ENCODE measurements around the gene ANKRD52.

Gene ANKRD52

DNA sequence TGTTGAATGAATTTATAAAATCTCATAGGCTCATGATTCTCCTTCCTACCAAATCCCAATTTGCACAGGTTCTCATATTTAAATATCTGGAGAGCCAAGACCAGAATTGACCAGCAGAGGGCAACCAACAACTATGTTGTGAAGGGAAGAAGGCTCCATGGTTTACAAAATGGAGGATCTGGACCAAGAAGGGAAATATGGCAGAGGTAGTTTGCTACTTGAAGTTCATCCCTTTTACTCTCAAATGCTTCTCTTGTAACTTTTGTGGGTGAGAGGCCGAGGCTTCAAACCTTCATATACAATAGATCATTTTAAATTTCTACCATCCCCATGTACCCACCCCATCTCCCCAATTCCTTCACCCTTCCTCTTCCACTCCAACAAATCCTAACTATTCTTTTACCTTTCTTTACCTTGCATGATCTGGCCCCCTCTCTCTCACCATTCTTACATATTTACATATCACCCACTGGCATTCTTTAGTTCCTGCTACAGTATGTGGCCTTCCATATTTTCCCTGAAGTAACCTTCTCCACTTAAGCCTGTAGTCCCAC is 65.1 kb downstream of the ANKRD52 start:
- Mint-ChIP-seq H3K9me3 (ENCODE audit: low read depth) (no peaks in the 10 kb centered on the region), H3K36me3 (peaks cover 5% of the 10 kb centered on the region), H3K4me1 (ENCODE audit: low read depth) (peaks cover 27% of the 10 kb centered on the region), H3K27me3 (no peaks in the 10 kb centered on the region), H3K4me3 (no peak overlapping the region), H3K27ac (peak overlapping the region; percentile 71)

DNA sequence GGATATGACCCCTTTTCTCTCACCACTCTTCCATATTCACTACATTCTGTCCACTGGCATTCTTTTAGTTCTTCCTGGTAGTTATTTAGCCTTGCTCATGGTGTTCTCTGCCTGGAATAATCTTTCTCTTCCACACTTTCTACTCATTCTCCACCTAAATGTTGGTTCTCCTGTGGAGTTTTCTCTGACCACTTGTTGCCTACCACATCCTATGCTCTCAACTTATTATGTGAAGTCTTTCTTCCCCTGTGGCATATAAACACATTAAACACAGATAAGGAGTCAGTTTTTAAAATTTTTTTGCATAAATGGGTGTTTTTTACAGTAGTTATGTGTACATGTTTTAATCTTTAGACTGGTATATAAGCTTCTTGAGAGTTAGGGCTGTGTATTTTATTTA is 65.6 kb downstream of the ANKRD52 start:
- Mint-ChIP-seq H3K4me3 (no peak overlapping the region), H3K4me1 (ENCODE audit: low read depth) (peaks cover 32% of the 10 kb centered on the region), H3K36me3 (peaks cover 5% of the 10 kb centered on the region), H3K27ac (no peak overlapping the region), H3K9me3 (ENCODE audit: low read depth) (no peaks in the 10 kb centered on the region), H3K27me3 (no peaks in the 10 kb centered on the region)

DNA sequence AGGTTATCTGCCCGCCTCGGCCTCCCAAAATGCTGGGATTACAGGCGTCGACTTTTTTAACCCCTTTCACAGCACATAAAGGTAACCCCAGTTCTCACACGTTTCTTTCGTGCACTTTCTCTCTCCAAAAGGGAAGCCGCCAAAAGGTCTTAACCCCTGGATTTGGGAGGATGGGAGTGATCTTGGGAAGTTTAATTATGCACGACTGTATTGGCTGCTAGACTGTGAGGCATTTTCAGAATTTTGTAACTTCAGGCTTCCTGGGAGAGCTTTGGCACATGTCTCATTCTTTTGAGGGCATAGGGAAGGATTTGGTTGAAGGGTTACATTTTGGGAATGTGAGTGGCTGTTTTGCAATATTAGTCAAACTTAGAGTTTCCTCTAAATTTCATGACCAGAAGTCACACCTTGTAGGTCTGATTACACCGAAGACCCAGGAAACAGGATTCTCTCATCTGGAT is 67.5 kb downstream of the ANKRD52 start:
- Mint-ChIP-seq H3K4me3 (peak overlapping the region; percentile 96), H3K36me3 (peaks cover 8% of the 10 kb centered on the region), H3K27me3 (no peaks in the 10 kb centered on the region), H3K27ac (peak overlapping the region; percentile 98), H3K9me3 (ENCODE audit: low read depth) (no peaks in the 10 kb centered on the region), H3K4me1 (ENCODE audit: low read depth) (peaks cover 44% of the 10 kb centered on the region)

DNA sequence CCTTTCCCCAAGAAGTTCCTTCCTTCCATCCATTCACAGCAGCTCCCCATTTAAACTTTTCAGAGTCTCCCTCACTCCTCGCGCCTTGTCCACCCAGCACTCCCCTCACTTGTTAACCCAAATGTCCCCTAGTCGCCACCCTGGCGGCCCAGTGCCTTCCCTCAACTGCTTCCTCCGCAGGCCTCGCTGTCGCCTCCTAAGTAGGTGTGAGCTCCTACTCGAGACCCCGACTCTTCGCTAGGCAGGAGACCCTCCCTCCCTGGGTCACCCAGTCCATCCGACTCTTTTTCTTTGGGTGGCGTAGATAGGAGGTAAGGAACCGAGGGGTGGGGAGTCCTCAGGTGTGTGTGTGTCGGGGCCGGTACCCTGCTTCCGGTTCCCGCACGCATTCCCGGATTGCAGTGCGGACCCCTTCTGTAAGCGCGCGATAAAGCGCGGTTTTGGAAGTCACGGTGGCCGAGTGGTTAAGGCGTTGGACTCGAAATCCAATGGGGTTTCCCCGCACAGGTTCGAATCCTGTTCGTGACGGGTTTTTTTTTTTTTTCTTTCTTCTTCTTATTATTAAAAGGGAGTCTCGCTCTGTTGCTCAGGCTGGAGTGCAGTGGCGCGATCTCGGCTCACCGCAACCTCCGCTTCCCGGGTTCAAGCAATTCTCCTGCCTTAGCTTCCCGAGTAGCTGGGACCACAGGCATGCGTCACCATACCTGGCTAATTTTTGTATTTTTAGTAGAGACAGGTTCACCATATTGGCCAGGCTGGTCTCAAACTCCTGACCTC is 68.1 kb downstream of the ANKRD52 start:
- Mint-ChIP-seq H3K4me3 (peak overlapping the region; percentile 96), H3K36me3 (peaks cover 8% of the 10 kb centered on the region), H3K4me1 (ENCODE audit: low read depth) (peaks cover 45% of the 10 kb centered on the region), H3K27me3 (no peaks in the 10 kb centered on the region), H3K27ac (peak overlapping the region; percentile 98), H3K9me3 (ENCODE audit: low read depth) (no peaks in the 10 kb centered on the region)

DNA sequence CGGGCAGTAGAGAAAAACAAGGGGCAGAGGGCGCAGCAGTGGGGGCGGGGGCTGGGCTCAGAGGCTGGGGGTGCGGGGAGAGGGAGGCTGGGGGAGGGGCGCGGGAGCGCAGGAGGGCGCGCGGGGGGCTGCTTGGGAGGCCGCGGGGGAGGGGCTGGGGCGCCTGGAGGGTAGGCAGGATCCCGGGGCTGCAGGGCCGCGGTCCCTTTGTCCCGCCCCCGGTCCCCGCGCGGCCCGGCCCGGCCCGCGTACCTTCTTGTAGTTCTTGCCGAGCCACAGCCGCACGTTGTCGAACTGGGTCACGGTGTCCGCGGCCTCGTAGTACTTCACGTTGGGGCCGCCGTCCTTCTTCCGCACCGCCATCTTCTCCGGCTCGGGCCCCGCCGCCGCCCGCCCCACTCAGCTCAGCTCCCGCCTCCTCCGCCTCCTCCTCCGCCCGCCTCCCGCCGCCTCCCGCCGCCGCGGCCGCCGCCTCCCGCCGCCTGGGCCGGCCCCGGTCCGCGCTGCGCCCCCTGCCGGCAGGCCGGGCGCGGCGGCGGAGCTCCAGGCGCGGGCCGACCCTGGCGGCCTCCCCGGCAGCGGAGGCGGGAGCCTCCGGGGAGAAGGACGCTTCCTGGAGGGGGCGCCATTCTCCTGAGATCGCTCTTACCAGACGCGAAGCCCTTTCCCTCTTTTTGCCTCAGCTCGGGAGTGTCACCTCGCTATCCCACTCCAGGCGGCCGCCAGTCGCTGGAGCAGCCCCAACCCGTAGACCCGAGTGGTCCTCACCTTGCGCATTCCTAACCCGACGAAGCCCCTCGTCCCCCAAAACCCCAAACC is 68.9 kb downstream of the ANKRD52 start, which contains the start of gene SMARCC2:
SMARCC2 (minus strand) TSS at position 385 of the 819 bp plus-strand sequence; CDS start at position 363, 22 bp downstream.
- no peaks in the 10 kb centered on the region for H3K9me3 Mint-ChIP-seq (ENCODE audit: low read depth)
- H3K4me3 Mint-ChIP-seq, result peak within 1 kb of the TSS; percentile 96
- H3K27me3 Mint-ChIP-seq, result no peaks in the 10 kb centered on the region
- peak within 1 kb of the TSS; percentile 98 for H3K27ac Mint-ChIP-seq
- peaks cover 45% of the 10 kb centered on the region for H3K4me1 Mint-ChIP-seq (ENCODE audit: low read depth)
- peaks cover 7% of the 10 kb centered on the region for H3K36me3 Mint-ChIP-seq

DNA sequence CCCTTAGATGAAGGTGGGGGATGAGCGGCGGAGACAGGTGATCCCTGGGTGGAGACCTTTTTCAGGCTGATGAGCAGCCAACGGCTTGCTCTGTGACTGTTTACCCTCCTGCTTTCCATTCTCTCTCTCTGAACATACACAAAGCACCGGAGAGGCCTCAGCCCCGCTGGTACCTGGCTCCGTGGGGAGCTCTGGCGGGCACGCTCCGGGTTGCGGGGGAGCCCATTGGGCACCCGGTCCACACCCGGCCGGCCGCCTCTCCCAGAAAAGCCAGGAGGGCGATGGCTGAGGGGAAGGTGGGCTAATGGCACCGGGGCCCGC is 69.4 kb downstream of the ANKRD52 start:
- peak overlapping the region; percentile 92 for H3K27ac Mint-ChIP-seq
- H3K36me3 Mint-ChIP-seq, result peaks cover 6% of the 10 kb centered on the region
- peak overlapping the region; percentile 91 for H3K4me3 Mint-ChIP-seq
- H3K9me3 Mint-ChIP-seq (ENCODE audit: low read depth), result no peaks in the 10 kb centered on the region
- H3K4me1 Mint-ChIP-seq (ENCODE audit: low read depth), result peaks cover 45% of the 10 kb centered on the region
- H3K27me3 Mint-ChIP-seq, result no peaks in the 10 kb centered on the region

DNA sequence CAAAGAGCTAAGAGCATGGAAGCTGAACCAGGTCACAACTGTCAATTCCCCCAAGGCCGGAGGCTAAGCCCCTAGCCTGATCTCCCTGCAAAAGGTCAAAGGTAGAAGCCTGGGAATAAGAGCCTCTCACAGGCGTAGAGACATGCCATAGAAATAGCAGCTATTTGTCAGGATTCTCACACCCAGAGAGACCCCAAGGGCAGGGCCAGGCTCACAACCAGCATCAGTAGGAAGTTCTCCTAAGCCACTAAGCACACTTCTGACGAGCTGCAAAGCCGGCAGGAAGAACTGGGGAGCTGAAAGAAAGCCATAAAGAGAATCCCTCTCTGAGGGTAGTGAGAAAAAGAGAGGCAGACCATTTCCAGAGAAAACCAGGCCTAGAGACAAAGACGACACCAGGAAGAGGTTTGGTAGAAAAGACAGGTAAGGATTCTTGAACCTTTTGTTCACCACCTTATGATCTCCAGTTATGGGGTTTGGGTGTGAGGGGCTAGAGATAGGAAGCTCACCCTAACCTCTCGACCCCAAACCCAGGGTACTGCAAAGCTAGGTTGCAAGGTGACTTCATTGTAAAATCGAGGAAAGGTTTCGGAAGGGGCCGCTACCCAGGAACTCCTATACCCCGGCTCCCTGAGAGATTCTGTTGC is 69.9 kb downstream of the ANKRD52 start:
- H3K4me1 Mint-ChIP-seq (ENCODE audit: low read depth), result peaks cover 42% of the 10 kb centered on the region
- no peaks in the 10 kb centered on the region for H3K27me3 Mint-ChIP-seq
- no peaks in the 10 kb centered on the region for H3K9me3 Mint-ChIP-seq (ENCODE audit: low read depth)
- peak overlapping the region; percentile 91 for H3K4me3 Mint-ChIP-seq
- H3K27ac Mint-ChIP-seq, result peak overlapping the region; percentile 92
- peaks cover 6% of the 10 kb centered on the region for H3K36me3 Mint-ChIP-seq
